ENCODE results near the gene PTPRK. TPM values are rescaled to one million over a fixed set of nuclear protein-coding genes. Genes with fewer than 3 reads are reported as not detected.

The PTPRK gene
- total RNA-seq, 1 donor from 2014 or later: 124 TPM

DNA sequence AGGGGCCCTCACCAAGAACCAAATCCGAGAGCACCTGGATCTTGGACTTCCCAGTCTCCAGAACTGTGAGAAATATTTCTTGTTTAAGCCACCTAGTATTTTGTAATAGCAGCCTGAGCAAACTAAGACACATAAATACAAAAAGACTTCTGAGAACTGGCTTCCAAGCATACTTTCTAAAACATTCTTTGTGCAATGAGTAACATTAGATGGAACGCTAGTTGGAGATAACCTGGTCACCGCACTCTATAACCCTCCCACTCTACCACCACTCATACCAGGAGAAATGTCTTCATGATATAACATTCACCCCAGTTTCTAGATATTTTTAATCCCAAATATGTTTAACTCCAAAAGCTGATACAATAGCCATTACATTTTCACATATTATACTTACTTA lies 450.0 kb downstream of the PTPRK start:
- peak; percentile 11 for DNase-seq (ENCODE audit: low read depth)

DNA sequence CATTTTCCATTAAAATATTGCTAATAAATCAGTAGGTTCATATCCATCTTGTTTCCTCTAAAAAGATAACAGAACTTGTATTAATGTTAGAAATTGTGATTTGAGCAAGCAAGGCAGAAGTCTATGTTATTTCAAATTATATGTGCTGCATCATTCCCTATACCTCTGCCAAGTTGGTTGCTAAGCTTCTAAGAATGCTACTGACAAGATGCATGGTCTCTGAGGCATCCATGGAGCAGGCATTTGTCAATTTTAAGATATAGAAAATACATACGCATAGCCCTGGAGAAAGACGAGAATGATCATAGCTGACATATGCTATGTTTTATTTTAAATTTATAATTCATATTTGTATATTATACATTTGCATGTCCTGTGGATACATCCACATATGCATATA lies 451.2 kb downstream of the PTPRK start:
- no peak for DNase-seq (ENCODE audit: low read depth)

DNA sequence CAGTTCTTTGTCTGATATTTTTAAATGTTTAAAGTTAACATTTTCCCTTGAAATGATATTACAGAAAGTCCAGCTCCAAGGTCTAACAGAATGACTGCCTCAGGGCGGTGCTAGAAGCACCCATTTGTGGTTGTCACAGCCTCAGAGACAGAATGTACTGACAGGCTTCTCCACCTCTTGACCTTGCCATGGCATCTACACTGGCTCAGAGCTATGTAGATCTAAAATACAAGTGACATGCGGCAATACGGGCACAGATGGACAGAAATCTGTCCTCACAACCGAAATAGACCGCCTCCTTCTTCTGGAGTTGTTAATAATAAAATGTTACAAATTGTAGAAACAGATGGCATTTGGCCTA lies 452.3 kb downstream of the PTPRK start:
- DNase-seq (ENCODE audit: low read depth): no peak

DNA sequence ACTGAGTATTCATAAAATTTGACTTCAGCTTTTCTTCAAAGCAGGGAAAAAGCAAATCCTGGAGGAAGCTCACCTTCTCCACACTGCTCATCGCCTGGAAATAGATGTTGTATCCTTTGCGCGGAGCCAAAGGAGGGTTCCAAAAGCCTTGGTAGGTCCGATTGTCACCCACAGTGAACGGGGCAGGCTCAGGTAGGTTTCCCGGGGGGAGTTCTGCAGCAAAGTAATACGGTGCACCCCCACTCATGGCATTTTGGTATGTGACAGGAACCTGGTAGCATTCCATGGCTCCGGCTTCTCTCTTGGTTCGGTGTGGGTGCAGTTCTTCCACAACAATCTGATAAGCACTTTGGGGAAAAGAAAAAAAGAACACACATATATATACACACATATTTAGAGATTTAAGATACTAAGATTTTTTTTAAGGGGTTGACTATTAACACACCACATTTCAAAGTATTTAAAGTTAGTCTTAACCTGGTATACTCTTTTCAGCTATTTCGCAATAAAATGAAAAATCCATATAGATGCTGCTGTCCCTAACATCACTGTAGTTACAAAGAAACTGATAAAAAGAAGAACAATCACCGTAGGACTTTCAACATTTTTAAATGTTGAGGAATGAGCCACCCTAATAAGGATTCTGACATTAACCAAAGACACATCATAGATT lies 452.8 kb downstream of the PTPRK start:
- DNase-seq (ENCODE audit: low read depth): no peak

DNA sequence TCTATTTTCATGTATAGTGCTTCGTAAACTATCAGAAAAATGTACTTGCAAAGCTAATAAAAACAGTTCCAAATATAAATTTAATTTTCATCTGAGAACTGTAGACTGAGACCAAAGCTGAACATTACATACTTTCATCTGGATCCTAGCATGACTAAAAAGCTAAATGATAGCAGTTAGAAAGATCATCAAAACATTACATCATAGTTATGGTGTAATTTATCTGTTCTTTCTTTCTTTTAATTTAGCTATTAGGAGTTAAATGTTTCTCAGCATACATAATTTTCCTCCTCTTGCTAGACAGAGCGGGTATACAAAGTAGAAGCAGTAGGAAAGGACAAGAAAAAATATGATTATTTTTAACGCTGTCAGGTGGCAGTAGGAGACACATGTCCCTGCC lies 455.3 kb downstream of the PTPRK start:
- no peak for DNase-seq (ENCODE audit: low read depth)

DNA sequence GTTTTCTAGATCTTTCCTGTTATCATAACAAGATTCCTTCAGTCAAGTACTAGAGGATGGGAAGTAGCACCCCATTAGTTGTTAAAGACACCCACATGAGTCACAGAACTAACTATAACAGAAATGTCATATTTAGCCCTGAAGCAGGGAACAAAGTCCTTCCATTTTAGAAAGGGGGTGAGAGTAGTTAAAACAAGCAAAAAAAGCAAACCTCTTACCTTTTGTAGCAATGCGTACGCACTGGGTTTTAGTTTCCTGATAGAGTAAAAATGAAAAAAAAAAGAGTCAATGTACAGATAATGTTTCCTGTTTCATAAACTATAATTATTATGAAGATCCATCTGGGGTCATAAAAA lies 455.9 kb downstream of the PTPRK start:
- no peak for DNase-seq (ENCODE audit: low read depth)

DNA sequence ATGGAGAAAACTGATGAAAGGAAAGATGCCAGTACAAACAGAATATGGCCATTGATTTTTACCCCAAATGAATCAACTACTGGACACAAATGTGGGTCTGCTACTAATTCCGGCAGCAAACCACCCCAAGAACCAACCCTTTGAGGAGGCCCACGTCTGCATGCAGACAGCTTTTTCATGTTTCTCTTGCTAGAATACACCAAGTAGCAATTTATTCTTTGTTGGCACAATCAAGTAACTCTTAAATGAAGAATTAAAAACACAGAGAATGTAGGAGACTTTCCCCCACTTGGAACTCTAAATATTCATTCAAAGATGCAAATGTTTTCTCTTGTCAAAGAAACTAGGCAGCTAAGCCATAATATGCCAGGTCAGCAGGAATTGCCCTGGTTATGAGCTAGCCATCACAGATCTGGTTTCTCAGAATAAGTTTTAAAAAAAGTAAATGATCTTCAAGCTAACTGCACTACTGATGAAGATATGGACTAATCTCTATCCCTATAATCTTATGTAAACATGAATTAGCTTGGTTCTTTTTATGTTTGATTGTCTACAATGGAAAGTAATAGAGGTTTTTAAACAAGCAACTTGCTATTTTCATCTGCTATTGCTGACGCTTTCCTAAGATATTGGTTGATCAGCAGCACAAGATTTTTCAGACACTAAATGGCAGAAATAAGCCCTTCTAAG lies 456.4 kb downstream of the PTPRK start:
- no peak for DNase-seq (ENCODE audit: low read depth)

DNA sequence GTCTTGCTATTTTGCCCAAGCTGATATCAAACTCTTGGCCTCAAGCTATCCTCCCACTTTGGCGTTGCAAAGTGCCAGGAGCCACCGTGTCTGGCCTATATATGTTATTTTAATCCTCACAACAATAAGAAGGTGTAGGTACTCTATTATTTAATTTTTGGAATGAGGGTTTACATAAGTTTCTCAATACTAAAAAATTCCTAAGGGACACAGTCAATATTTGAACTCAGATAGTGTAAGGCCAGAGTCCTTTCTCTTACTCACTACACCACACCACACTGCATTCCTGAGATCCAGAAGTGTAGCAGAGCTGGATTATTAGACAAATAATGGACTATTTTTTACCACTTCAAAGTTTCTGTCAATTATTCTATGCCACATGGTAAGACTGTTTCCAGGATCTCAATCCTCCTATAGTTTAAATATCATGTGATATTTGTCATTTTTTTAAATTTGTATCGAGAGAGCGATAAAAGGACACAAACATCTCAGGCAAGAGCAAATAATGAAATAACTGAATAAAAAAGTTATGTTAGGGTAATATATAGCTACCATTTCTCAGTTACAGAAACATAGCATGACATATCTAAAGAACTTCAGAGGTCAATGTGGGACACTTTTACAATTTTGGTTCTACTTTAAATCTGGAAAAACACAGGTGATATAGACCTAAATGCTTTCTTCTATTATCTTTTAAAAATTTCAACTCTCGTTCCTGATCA lies 457.4 kb downstream of the PTPRK start:
- peak; percentile 47 for DNase-seq (ENCODE audit: low read depth)

DNA sequence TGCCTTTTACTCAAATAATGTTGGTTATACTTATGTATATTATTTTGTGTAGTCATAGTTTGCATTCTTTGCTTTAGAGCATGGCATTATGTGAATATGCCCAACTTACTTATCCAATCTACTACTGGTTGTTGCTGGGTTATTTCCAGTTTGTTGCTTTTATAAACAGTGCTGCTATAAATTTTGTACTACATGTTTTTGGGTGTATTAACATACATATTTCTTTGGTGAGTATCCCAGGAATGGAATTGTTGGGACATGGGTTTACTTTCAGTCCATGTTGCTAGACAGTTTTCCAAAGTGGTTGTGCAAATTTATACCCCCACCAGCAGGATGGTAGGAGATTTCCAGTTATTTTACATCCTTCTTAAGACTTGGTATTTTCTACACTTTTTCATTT lies 462.5 kb downstream of the PTPRK start:
- DNase-seq (ENCODE audit: low read depth): no peak

DNA sequence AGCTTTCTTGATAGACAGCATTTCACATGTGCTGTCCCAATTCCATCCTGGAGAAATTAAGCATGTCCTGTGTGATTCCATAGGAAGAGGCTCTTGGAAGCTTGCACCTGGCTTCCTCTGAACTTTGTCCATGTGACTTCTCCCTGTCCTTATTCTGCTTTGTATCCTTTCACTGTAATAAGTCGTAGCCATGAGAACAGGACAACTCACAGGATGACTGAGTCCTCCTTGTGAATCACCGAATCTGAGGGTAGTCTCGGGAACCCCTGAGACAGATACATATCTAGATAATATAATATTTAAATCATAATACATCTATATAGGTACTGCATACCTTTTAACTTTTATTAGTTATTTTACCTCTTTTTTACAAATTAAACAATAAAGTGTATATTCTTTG lies 462.9 kb downstream of the PTPRK start:
- DNase-seq (ENCODE audit: low read depth): no peak

DNA sequence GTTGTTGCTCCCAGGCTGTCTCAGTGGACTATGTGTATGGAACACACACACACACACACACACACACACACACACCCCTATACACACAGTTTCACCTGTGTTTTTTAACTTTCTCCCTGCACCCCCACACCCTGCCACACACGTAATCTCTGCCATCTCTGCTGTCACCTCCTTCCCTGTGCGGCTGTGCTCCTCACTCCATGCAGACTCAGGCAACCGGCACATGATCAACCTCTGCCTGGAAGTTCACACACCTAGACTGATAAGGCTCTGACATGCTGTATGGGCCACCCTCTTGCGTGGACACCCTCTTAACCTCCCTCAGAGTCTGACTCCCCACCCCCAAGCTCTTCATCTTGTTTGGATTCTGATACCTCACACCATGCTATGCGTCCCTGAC lies 467.3 kb downstream of the PTPRK start:
- DNase-seq (ENCODE audit: low read depth): no peak

DNA sequence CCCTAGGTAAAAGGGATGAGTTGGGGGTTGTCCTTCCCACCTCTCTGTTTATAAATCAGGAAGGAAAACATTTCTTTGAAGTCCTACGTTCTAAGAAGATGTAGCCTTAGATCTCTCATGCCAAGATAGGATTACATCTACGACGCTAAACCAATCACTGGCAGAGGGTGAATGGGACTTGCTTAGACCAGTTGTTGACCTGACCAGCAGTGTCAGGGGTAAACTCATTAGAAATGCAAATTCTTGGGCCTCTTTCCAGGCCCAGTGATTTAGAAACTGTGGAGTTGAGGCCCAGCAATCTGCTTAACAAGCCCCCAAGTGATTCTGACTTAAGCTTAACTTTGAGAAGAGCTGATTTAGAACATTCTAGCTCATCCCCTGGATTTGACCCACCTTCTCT lies 472.4 kb downstream of the PTPRK start:
- no peak for DNase-seq (ENCODE audit: low read depth)

DNA sequence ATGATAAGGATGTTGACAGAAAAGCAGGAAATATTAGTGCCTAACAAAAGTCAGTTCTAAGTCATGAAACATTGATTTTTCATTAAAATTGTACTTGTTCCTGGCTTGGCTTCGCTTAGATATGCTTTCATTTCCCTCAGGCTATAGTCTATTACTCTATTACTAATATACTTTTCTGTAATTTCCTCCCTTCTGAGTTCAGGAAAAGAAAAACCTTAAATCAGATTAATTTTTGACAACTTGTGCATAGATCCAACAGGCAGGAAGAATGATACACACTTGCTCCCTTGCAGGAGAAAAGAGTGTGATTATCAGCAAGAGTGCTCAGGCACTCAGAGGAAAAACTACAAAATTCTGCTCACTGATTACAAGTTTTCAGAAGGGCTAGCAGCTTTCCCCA lies 474.4 kb downstream of the PTPRK start:
- DNase-seq (ENCODE audit: low read depth): no peak

DNA sequence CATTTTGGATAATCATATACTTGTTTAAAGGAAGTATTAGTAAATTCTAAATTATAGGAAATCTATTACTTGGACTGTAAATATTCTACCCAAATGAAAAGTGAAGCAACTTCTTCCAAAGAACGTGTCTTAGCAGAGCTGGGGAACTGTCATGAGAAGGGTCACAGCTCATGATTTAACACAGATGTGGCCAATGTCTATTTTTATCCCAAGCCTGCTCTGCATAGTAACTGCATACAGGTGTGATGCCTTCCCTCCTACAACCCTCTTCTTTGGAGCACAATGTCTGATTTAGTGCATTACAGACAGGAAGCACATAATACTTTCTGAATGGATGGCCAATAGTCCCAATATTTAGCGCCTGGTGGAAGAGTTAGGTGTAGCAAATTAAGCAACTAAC lies 480.9 kb downstream of the PTPRK start:
- DNase-seq (ENCODE audit: low read depth): no peak

DNA sequence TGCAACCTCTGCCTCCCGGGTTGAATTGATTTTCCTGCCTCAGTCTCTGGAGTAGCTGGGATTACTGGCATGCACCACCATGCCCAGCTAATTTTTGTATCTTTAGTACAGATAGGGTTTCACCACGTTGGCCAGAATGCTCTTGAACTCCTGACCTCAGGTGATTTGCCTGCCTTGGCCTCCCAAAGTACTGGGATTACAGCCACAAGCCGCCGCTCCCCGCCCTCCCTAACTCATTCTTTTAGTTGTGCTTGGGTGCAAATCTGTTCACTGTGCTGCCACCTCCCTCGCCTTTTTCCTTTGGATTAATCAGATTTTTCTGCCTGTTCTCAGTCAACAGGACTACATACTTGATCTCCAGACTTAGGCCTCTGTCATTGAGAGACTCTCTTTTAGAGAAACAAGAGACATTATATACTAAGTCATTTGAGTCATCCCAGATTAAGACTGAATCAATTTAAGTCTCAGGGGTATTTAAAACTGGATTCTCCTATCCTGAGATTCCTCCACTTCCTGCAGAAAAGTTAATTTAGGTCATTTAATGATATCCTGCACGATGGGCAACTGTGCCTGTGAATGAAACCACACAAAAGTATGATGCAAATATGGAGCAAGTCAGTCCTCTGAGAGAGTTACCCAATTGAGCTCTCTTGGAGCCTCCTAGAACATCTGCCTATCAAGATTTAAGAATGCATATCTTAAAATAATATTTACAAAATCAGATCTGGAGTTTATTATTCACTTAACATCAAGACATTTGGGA lies 483.4 kb downstream of the PTPRK start:
- DNase-seq (ENCODE audit: low read depth): no peak

DNA sequence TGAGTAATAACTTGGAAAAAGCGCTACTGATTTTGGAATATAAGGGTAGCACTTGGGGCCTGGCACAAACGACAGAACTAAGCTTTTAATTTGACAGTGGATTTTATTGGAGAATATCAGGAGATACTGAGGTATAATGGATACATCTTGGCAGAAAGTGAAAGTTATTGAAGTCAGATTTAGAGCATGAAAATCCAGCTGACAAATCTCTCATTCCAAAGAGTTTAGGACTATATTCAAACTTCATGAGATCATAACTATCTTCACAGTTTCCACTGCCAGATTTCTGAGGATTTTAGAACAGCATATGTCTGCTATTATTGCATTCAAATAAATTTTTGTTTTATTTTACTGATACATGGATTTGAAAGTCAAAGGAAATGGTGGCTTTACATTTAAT lies 487.2 kb downstream of the PTPRK start:
- DNase-seq (ENCODE audit: low read depth): no peak

DNA sequence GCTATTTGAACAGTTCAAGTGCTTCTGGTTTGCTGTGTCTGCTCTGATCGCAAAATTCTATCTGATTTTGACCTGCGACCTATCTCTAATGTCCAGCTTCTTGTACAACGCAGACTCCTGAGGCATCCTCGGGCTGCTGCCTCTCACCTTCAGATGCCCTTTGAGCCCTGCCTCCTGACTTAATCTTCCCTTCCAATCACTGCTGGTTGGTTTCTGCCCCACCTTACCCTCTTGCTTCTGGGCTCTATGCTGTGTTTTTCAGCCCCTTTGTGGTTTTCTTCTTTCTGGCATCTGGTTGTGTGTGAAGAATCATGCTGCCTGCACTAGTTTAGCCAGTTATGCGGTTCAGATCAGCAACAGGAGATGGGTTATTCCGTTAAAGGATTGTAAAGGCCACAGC lies 488.4 kb downstream of the PTPRK start:
- no peak for DNase-seq (ENCODE audit: low read depth)

DNA sequence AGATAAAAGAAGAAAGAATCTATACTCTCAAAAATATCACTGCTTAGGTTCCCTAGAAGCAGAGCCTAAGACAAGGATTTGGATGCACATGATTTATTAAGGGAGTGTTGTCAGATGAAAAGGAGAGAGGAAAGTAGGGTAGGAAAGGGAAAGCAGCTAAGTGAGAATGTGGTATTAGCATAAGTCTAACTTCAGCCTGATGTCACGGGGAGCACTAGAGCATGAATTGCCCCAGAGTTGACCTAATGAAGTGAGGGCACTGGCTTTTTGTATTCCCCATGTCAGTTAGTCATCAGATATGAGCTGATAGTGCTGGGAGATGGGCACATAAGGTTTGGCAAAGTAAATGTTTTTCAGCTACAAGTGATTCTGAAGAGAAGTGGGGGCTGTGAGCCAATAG lies 490.6 kb downstream of the PTPRK start:
- DNase-seq (ENCODE audit: low read depth): peak; percentile 25

DNA sequence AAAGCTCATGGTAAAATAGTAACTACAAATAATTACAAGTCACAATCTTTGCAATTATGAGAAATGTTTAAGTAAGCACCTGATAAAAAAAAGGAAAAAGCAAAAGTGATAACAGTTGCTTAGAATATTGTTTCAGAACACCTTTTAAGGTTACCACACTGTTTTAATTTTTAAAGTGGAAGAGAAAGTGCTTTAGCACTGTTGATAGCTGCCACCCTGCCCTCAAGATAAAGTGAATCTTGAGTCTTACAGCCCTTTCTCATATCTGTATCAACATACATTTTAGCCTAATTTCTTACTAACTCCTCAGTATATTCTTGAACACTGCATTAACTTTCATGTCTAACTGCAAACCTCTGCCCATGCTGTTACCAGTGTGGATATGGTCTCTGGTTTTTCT lies 492.2 kb downstream of the PTPRK start:
- no peak for DNase-seq (ENCODE audit: low read depth)

DNA sequence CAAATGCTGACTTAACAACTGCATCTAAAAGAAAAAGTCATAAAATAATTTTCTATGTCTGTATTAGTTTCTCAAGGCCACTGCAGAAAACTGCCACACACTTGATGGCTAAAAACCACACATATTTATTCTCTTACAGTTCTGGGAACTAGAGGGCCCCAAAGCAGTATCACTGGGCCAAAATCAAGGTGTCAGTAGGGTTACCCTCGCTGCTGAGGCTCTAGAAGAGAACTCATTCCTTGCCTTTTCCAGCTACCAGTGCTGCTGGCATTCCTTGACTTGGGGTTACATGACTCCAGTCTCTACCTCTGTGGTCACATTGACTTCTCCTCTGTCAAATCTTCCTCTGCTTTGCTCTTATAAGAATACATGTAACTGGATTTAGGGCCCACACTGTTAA lies 494.9 kb downstream of the PTPRK start:
- DNase-seq (ENCODE audit: low read depth): no peak

DNA sequence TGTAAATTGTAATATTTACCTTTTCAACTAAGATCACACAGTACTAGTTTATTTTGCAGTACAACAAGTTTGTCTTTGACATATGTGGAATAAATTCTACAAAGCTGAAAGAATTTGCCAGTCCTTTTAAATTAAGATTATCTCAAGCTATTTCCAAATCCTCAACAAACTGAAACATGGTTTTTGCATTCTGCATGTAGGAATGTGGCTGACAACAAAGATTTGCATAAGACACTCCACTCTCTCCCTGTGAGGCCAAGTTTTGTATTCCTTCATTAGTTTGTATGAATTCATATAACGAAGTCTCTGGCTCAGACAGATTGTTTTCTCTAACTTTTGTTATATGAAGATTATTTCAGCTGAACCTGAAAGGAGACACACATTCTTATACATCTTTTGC lies 495.4 kb downstream of the PTPRK start:
- no peak for DNase-seq (ENCODE audit: low read depth)

DNA sequence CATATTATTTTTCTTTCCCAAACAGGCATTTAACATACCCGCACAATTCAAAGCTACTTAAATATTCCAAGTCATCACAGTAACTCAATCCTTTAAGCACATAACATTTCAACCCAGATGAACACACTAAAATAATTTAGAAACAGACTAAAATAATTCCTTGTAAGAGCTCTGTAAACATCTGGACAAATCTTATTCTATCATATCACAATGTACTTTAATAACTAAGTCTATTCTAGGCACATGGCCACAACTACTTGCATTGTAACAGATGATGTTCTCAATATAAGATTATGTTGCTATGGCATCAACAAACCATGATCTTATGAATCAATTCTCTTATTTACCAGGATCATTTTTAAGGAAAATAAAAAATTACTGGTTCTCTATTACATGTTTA lies 496.4 kb downstream of the PTPRK start:
- no peak for DNase-seq (ENCODE audit: low read depth)

DNA sequence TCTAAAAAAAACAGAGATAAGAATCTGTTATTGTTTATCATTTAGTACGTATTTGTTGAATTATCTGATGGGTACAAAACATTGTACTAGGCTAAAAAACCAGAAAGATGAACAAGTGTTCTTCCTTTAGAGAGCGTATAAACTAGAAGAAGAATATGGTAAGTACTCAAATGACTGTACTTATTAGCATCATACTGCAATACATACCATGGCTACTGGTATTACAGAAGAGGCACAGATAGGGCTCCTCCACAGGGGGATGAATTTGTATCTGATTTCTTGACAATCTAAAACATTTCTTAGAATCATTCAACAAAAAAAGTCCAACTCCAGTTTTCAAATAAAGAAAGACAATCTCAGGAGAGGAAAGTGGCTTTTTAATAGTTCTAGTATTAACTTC lies 501.6 kb downstream of the PTPRK start:
- no peak for DNase-seq (ENCODE audit: low read depth)

Measured in renal cortical epithelial cell (primary cell).